Heart right ventricle (tissue), 16 donors: ENCODE data around the gene TRIM50. TPM values are rescaled to one million over a fixed set of nuclear protein-coding genes. Genes with fewer than 3 reads are reported as not detected.
"Not testable (repeated sequence)": the region's sequence is repeated elsewhere in the genome, so short reads cannot be mapped to it uniquely, and the experiment has no call there.

Experiments used
- ATAC-seq, 8 donors: fragments of 200-7000 bp; cut with Tn5 transposase; one replicate each; pipeline ENCODE4 v1.9.1; 2020; ENCODE audit warnings: mild to moderate bottlenecking in 8 of 8, moderate library complexity in 8 of 8, moderate number of reproducible peaks in 1 of 8
- DNase-seq, 2 donors: peaks; one replicate each; pipeline ENCODE4 v3.0.0-alpha.2; 2020
- H3K27ac ChIP-seq, 10 donors: fragments of 200-600 bp; sonication (generic) in 2 of 10; one replicate each; pipeline versions ENCODE4 v1.5.0 to v1.8.0; 2020 to 2022; ENCODE audit warnings: mild to moderate bottlenecking in 3 of 10
- H3K27me3 ChIP-seq, 7 donors: fragments of 200-600 bp; one replicate each; pipeline ENCODE4 v1.8.0; 2021 to 2022; ENCODE audit warnings: mild to moderate bottlenecking in 2 of 7
- H3K36me3 ChIP-seq, 9 donors: fragments of 200-600 bp; sonication (generic) in 1 of 9; one replicate each; pipeline versions ENCODE4 v1.5.0 to v1.8.0; 2020 to 2022; ENCODE audit warnings: mild to moderate bottlenecking in 2 of 9
- H3K4me1 ChIP-seq, 9 donors: fragments of 200-600 bp; sonication (generic) in 1 of 9; one replicate each; pipeline versions ENCODE4 v1.5.0 to v1.8.0; 2020 to 2022; ENCODE audit warnings: mild to moderate bottlenecking in 4 of 9
- H3K4me3 ChIP-seq, 10 donors: fragments of 200-600 bp; sonication (generic) in 2 of 10; one replicate each; pipeline versions ENCODE4 v1.5.0 to v1.8.0; 2020 to 2022; ENCODE audit warnings: mild to moderate bottlenecking in 7 of 10, moderate library complexity in 2 of 10
- H3K9me3 ChIP-seq, 11 donors: fragments of 200-600 bp in 10 of 11; sonication (generic) in 2 of 11; one replicate each; pipeline versions ENCODE4 v1.5.0 to v1.8.0; 2013 to 2022; ENCODE audit warnings: mild to moderate bottlenecking in 2 of 11, control low read depth in 1 of 11, moderate library complexity in 1 of 11
- WGBS, 2 donors: extraction: QIAGEN DNeasy Blood & Tissue Kit; methylation state at CpG; one replicate each; pipeline ENCODE4 v1.1.7; 2013; ENCODE audit warnings: inconsistent platforms in 1 of 2; 5-methylcytosine and 5-hydroxymethylcytosine counted together
- intact Hi-C, 10 donors: fragments of 100-400 bp; cut with DNase I; formaldehyde crosslinking; loops; one replicate each; pipeline versions ENCODE4 v1.11.1 to v1.14.2; 2022
- polyA plus RNA-seq, 2 donors: library from polyadenylated mRNA; stranded (reverse); fragments of 200-250 nt; gene quantifications; one replicate each; pipeline ENCODE4 v1.2.3, GENCODE V29; 2013
- total RNA-seq, 10 donors: library from RNA; stranded (reverse); fragmentation: NEBNext Ultra II Directional in 3 of 10; extraction: Animal tissue kit (Norgen Biotek cat#: 25700) in 3 of 10; gene quantifications; one replicate each; pipeline versions ENCODE4 v1.2.1 to v1.2.4, GENCODE V29; 2021 to 2023
- TF ChIP-seq, protein P1 (sequence below), 9 donors: fragments of 200-600 bp; sonication (generic) in 2 of 9; IDR thresholded peaks; one replicate each; pipeline versions ENCODE4 v1.5.0 to v1.8.0; 2021 to 2022; ENCODE audit warnings: antibody characterized with exemption in 9 of 9, mild to moderate bottlenecking in 5 of 9, moderate library complexity in 1 of 9
- donor health status: Arrhythmogenic right ventricular cardiomyopathy.
- donor health status: ischemic (EF 13 %, LVEDD 7.1; RV severe dilation, severe dysfunction).
- donor health status: healthy with polysubstance abuse.
- donor health status: DM: no; HTN: yes; CAD: no.
- donor health status: DM: no; HTN: no; CAD: no.
- donor health status: ischemic (EF 25% LVEDD 6.9; RV normal size, moderate dysfunction).
- donor health status: ischemic (EF 25% LVEDD 5.7; RV mildly dilated, moderate dysfunction).
- donor health status: healthy.
- donor health status: DM: yes; HTN: yes; CAD: no.
- donor health status: Ischemic cardiomyopathy.
- donor health status: ischemic (EF 35%, LVEDD 5.7; RV mildly dilated, moderate dysfunction).
- donor health status: nonischemic (EF 11% LVEDD 7.7; RV severe dilation, severe dysfunction).
- donor health status: DM: yes; HTN: yes; CAD: no.
- donor health status: PGD.
- donor health status: ischemic (EF 29% LVEDD 5.4; RV normal size, mild dysfunction).
- donor health status: nonischemic (EF 23%, LVEDD 6.1; RV moderate dilation, normal function).

TRIM50 gene
- total and polyA plus RNA-seq, 12 donors, result 0.04 to 0.62 (median 0.24) TPM; not detected in 4

DNA sequence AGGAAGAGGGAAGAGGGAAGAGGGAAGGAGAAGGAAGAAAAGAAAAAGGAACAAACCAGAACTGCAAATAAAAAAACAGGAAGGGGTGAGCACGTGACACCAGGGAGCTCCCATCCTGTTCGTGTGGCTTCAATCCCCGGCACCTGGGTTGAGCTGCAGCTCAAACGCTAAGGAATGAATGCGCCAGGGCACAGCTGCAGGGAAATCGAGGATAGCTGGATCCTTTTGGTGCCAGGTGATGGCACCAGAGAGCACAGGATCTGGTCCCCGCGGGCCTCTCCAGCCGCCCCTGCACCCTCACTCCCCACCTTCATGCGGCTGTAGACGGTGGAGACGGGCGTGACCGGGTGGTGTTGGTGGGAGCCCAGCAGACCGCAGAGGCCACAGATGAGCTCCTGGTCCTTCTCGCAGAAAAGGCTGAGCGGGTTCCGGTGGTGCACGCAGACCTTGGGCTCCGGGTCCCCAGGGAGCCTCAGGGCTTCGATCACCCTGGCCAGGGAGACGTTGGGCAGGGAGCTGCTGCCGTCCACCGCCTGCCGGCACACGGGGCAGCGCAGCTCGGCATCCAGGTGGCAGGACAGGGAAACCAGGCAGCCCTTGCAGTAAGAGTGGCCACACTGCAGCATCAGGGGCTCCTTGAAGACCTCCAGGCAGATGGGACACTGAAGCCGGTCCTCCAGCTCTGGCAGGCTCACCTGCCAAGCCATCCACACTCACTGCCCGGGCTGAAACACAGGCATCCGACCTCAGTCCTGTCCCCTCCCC lies 3.6 kb downstream of the TRIM50 start:
- H3K27ac ChIP-seq, result peak overlapping the region in 2 of 10 donors; percentile 15 to 40
- intact Hi-C loops, result loop anchor here in 1 of 10 donors (5.0 kb wide), 1 partner anchor 128 kb away; no protein-coding TSS in a partner anchor
- WGBS, 2 donors, result 12 to 21% methylated on average over 28 to 29 of the region's 31 CpGs
- DNase-seq, result peak; percentile 19 to 35
- peak overlapping the region in 6 of 10 donors; percentile 8 to 37 (median 24) for H3K4me3 ChIP-seq
- not testable (repeated sequence) for H3K36me3 ChIP-seq, H3K9me3 ChIP-seq, H3K27me3 ChIP-seq
- H3K4me1 ChIP-seq, result peaks cover 0 to 11% (median 0%) of the 10 kb centered on the region in 9 donors
- TF ChIP-seq, protein P1, sequence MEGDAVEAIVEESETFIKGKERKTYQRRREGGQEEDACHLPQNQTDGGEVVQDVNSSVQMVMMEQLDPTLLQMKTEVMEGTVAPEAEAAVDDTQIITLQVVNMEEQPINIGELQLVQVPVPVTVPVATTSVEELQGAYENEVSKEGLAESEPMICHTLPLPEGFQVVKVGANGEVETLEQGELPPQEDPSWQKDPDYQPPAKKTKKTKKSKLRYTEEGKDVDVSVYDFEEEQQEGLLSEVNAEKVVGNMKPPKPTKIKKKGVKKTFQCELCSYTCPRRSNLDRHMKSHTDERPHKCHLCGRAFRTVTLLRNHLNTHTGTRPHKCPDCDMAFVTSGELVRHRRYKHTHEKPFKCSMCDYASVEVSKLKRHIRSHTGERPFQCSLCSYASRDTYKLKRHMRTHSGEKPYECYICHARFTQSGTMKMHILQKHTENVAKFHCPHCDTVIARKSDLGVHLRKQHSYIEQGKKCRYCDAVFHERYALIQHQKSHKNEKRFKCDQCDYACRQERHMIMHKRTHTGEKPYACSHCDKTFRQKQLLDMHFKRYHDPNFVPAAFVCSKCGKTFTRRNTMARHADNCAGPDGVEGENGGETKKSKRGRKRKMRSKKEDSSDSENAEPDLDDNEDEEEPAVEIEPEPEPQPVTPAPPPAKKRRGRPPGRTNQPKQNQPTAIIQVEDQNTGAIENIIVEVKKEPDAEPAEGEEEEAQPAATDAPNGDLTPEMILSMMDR (IDR thresholded peaks at IDR 0.05), result peak in 7 of 9 donors; percentile 34 to 57 (median 51)
- ATAC-seq, result peak; percentile 35 to 81 (median 65)

DNA sequence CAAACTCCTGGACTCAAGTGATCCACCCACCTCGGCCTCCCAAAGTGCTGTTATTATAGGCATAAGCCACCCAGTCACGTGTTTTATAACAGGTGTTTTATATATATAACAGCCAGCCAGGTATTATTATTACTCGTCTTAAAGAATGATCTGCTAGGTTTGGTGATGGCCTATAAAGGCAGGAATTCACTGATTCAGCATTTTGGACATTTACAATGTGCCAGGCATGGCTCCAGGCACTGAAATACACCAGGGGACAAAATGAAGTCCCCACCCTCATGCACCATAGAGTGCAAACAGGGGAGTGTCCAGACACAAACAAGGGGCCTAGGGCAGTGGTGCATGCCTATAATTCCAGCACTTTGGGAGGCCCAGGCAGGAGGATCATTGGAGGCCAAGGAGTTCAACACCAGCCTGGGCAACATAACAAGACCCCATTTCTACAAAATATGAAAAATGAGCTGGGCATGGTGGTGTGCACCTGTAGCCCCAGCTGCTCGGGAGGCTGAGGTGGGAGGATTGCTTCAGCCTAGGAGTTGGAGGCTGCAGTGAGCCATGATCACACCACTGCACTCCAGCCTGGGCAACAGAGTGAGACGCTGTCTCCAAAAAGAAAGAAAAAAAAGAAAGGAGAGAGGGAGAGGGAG lies 4.3 kb downstream of the TRIM50 start:
- H3K36me3 ChIP-seq, ATAC-seq, H3K9me3 ChIP-seq, H3K27me3 ChIP-seq, DNase-seq: not testable (repeated sequence)
- intact Hi-C loops, result loop anchor here in 1 of 10 donors (5.0 kb wide), 1 partner anchor 129 kb away; no protein-coding TSS in a partner anchor
- H3K4me1 ChIP-seq, result peaks cover 0 to 11% (median 0%) of the 10 kb centered on the region in 9 donors
- 83% methylated on average over 5 of the region's 5 CpGs for WGBS, 2 donors
- H3K4me3 ChIP-seq, result peak overlapping the region in 3 of 10 donors; percentile 17 to 37 (median 24)
- H3K27ac ChIP-seq, result peak overlapping the region in 1 of 10 donors; percentile 40

GRCh38 chr7:73320009-73320408 lies 7.9 kb downstream of the TRIM50 start:
- not testable (repeated sequence) for H3K36me3 ChIP-seq, H3K4me3 ChIP-seq, H3K27me3 ChIP-seq, DNase-seq, H3K27ac ChIP-seq, H3K9me3 ChIP-seq
- ATAC-seq, result peak in 1 of 8 donors; percentile 17
- intact Hi-C loops, result loop anchor here in 1 of 10 donors (5.0 kb wide), 1 partner anchor 132 kb away; no protein-coding TSS in a partner anchor
- peaks cover 0 to 11% (median 0%) of the 10 kb centered on the region in 9 donors for H3K4me1 ChIP-seq
- 68 to 71% methylated on average over 9 of the region's 9 CpGs for WGBS, 2 donors

DNA sequence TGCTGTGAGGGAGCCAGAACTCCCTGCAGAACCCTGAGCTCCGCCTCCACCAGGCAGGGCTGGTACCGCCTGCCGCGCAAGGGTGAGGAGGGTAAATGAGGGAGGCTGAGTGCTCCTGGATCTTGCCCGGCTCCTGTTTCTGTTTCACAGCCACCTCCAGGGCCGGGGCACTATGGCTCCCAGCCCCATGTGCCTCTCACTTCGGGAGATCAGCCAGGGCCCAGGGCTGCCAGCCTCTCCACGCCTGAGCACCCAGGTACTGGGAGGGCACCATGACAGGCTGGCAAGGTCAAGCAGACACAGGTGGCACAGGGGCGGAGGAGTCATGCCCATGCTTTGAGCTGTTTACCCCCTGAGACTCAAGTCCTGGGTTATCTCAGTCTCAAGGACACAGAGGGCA lies 8.3 kb downstream of the TRIM50 start:
- H3K27ac ChIP-seq, H3K27me3 ChIP-seq, H3K9me3 ChIP-seq, H3K36me3 ChIP-seq, DNase-seq, H3K4me1 ChIP-seq, H3K4me3 ChIP-seq: not testable (repeated sequence)
- intact Hi-C loops, result loop anchor here in 1 of 10 donors (10.0 kb wide), 1 partner anchor 115 kb away; the partner anchor contains the start of gene FZD9
- 81 to 85% methylated on average over 9 of the region's 9 CpGs for WGBS, 2 donors
- ATAC-seq, result peak in 3 of 8 donors; percentile 24 to 52 (median 27)

- not testable (repeated sequence) for H3K9me3 ChIP-seq, DNase-seq, H3K36me3 ChIP-seq, H3K4me3 ChIP-seq, H3K27me3 ChIP-seq, H3K4me1 ChIP-seq, H3K27ac ChIP-seq
- intact Hi-C loops, result loop anchor here in 1 of 10 donors (10.0 kb wide), 1 partner anchor 116 kb away; the partner anchor contains the start of gene FZD9
- WGBS, 2 donors, result 76 to 77% methylated on average over 14 to 18 of the region's 18 CpGs
- ATAC-seq, result peak in 3 of 8 donors; percentile 14 to 51 (median 19)
Observed at GRCh38 chr7:73318656-73319204, 9.2 kb downstream of the TRIM50 start.

- H3K36me3 ChIP-seq, result no peaks in the 10 kb centered on the region
- H3K9me3 ChIP-seq, result no peaks in the 10 kb centered on the region
- ATAC-seq (no peak), DNase-seq (no peak)
- TF ChIP-seq, protein P1 (IDR thresholded peaks at IDR 0.05), result no peak
- H3K27me3 ChIP-seq, result no peaks in the 10 kb centered on the region
- intact Hi-C loops, result loop anchor here in 1 of 10 donors (10.0 kb wide), 1 partner anchor 118 kb away; the partner anchor contains the start of gene FZD9
- WGBS, 2 donors, result 86 to 92% methylated on average over 9 of the region's 9 CpGs
- no peaks in the 10 kb centered on the region for H3K4me1 ChIP-seq
- no peak overlapping the region for H3K4me3 ChIP-seq
- no peak overlapping the region for H3K27ac ChIP-seq
Observed at GRCh38 chr7:73316521-73316920, 11.4 kb downstream of the TRIM50 start.
